Skin of body (tissue), 2 donors: Measurements from ENCODE around the gene LMLN. TPM values are rescaled to one million over a fixed set of nuclear protein-coding genes. Genes with fewer than 3 reads are reported as not detected.
"Not testable (repeated sequence)": the region's sequence is repeated elsewhere in the genome, so short reads cannot be mapped to it uniquely, and the experiment has no call there.

ENCODE experiments used
- DNase-seq: peaks from one replicate; lab custom pipeline; 2025; lab: John Stamatoyannopoulos, UW
- total RNA-seq: library from RNA; depleted of rRNA; stranded (reverse); fragments of >200 nt; gene quantifications from one replicate; pipeline ENCODE4 v1.2.3, GENCODE V29; 2014

LMLN gene, protein sequence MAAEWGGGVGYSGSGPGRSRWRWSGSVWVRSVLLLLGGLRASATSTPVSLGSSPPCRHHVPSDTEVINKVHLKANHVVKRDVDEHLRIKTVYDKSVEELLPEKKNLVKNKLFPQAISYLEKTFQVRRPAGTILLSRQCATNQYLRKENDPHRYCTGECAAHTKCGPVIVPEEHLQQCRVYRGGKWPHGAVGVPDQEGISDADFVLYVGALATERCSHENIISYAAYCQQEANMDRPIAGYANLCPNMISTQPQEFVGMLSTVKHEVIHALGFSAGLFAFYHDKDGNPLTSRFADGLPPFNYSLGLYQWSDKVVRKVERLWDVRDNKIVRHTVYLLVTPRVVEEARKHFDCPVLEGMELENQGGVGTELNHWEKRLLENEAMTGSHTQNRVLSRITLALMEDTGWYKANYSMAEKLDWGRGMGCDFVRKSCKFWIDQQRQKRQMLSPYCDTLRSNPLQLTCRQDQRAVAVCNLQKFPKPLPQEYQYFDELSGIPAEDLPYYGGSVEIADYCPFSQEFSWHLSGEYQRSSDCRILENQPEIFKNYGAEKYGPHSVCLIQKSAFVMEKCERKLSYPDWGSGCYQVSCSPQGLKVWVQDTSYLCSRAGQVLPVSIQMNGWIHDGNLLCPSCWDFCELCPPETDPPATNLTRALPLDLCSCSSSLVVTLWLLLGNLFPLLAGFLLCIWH
- total RNA-seq: 5.2 TPM

DNA sequence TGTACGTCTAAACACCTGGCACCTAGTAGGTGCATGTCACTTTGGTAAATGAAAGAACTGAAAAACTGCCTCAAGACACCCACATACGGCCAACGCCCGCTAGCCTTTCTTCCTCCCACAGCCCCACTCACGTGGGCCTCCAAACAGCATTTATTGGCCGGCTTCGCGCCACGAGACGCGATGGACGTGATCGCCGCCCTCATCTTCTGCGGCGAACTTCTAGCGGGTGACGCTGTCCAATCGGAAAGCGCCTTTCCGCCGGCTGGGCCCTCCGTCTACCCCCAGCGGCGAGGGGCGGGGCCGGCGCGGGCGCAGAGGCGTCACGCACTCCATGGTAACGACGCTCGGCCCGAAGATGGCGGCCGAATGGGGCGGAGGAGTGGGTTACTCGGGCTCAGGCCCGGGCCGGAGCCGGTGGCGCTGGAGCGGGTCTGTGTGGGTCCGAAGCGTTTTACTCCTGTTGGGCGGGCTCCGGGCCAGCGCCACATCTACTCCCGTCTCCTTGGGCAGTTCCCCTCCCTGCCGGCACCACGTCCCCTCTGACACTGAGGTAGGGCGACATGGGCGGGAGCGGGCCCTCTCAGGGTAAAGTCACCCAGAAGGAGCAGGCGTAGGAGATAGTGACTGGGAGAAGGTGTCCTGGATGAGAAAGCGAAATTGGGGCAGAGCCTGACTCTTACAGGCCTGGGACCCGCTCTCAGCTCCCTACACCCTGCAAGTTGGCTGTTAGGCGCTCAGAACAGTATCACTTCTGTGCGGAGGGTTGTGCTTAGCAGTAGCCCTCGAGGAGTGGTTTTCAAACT, at the start of gene LMLN:
Gene LMLN (plus strand): TSS at position 327 of the 803 bp plus-strand sequence. CDS start 29 bp downstream, at position 356.
- DNase-seq: peak; percentile 95

DNA sequence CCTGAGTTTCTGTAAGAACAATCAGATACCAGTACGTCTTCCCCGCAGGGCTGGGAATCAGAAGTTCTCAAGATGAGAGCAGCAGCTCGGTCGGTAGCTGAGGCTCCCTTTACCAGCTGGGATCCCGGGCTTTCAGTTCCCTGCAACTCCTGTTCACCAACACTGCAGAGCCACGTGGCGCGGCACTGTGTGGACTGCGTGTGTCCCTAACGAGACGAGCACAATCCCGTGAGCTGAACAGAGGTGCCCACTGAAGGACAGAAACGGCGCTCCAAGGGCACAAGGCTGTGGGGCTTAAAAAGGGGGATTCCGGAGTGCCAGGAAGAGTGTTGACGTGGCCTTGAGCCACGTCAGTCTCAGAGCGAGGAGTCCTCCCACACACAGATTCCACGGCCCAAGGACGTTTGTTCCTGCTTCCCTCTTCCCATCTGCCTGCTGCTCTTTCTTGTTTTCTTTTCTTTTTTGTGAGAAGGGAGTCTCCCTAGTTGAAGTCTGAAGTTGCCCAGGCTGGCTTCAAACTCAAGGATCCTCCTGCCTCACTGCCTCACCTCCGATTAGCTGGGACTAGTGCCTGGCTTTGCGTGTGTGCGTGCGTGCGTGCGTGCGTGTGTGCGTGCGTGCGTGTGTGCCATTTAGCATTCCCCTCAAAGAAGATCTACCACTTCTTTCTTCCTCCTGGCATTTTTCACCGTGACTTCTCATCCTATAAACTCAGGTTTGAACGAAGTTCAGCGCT, 47.1 kb upstream of the LMLN start:
- DNase-seq: no peak

DNA sequence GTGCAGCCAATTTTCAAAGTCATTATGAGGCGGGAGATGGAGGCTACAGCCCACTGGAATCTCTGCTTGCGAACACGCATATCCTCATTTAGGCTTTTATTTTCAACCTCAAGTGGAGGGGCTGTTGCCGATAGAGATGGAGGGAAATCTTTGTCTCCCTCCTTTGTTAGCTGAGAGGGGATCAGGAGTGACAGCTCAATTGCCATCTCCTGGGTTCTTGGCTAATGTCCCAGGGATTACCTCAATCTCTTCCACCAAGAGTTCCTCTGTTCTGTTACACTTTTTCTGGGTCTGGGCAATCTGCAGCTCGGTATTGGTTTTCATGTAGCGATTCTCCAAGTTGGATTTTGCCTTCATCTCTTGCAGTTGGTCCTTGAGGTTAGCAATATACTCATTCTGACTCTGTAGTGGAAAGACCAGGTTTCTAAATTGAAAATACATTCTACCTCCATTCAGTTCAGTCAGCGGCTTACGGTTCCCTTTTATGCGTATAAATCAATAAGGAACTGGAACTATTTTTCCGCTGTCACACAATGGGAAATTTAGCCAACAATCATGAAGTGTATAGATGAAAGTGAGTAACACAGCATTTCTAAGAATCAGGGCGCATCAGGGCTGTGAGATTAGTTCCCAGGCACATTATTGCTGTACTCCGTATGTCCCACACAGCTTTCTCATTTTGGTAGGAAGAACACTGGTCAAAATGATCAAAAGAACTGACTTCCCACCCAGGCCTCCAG, 46.2 kb upstream of the LMLN start:
- DNase-seq: no peak

DNA sequence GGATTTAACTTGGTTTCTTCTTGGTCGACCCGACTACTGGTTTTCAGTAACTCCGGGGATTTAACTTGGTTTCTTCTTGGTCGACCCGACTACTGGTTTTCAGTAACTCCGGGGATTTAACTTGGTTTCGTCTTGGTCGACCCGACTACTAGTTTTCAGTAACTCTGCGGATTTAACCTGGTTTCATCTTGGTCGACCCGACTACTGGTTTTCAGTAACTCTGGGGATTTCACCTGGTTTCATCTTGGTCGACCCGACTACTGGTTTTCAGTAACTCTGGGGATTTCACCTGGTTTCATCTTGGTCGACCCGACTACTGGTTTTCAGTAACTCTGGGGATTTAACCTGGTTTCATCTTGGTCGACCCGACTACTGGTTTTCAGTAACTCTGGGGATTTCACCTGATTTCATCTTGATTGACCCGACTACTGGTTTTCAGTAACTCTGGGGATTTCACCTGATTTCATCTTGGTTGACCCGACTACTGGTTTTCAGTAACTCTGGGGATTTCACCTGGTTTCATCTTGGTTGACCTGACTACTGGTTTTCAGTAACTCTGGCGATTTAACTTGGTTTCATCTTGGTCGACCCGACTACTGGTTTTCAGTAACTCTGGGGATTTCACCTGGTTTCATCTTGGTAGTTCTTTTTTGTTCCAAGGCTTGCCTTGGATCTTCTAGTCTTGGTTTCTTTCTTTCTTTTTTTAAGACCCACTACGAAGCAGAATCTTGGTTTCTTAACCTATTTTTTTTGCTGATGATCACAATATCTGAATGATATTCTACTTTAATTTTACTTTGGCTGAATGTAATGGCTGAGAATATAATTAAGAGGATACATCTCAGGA, 38.4 kb upstream of the LMLN start:
- not testable (repeated sequence) for DNase-seq

DNA sequence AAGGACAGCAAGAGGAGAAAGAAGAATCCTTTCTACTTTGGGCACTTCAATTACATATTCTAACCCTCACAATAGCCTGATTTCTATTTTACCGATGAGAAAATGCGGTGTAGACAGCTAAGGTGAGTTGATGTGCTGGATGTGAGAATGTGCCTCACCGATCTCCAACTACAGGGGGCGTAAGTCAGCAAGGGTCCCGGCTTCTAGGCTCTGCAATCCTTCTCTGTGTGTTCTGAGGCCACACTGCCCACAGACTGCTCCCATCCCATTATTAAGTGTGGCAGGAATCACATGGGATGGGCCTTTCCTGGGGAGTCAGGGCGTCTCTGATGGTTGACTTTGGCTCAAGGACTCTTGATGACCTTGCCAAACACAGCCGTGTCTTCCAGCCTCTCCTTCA, 33.6 kb upstream of the LMLN start:
- DNase-seq: no peak

DNA sequence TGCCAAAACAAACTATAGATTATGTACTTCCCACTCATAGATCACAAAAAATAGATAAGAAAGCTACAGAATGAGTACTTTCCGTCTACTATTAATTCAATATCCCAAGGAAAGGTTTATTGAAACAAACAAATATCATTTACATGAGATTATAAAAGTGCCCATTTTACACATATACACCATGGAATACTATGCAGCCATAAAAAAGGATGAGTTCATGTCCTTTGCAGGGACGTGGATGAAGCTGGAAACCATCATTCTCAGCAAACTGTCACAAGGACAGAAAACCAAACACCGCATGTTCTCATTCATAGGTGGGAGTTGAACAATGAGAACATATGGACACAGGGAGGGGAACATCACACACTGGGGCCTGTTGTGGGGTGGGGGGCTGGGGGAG, 32.4 kb upstream of the LMLN start:
- DNase-seq: not testable (repeated sequence)

DNA sequence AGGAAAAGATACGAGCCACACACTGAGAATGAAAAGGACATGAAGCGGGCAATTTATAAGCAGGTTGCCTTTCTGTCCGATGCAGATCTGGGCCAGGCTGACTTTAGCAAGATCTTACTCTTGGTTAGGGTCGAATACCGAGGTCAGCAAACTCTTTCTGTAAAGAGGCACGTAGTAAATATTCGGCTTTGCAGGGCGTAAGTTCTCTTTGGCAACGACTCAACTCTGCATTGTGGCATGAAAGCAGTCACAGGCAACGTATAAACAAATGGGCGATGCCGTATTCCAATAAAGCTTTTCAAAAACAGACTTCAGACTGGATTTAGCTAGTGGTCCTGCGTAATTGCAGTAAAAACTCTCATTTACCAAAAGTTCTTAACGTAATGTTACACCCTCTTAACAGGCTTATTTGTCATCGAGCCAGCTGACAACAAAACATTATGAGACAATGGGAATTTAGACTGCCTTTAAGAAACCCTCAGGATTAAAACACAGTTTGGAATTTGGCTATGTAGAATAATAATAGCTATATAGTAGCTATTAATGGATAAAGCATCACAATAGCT, 23.1 kb upstream of the LMLN start:
- DNase-seq: no peak

DNA sequence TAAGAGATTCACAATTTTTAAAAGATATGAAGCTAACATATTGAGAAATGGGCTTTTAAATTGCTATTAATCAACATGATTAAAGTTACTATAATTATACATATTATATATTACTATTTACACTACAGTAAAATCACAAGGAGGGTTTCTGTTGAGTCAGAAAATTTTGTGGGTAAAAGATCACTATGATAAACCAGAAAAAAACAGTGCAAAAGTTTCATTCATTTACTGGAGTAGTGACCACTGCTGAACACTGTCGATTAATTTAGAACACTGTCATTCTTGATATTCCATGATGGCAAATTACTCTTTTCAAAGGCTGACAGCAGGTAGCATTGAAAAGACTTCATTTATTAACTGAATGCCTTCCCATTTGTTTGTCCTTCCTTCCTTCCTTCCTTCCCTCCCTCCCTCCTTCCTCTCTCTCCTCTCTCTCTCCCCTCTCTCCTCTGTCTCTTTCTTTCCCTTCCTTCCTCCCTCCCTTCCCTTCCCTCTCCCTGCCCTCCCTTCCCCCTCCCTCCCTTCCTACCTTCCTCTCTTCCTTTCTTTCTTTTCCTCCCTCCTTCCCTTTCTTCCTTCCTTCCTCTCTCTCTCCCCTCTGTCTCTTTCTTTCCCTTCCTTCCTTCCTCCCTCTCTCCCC, 19.2 kb upstream of the LMLN start:
- DNase-seq: no peak

DNA sequence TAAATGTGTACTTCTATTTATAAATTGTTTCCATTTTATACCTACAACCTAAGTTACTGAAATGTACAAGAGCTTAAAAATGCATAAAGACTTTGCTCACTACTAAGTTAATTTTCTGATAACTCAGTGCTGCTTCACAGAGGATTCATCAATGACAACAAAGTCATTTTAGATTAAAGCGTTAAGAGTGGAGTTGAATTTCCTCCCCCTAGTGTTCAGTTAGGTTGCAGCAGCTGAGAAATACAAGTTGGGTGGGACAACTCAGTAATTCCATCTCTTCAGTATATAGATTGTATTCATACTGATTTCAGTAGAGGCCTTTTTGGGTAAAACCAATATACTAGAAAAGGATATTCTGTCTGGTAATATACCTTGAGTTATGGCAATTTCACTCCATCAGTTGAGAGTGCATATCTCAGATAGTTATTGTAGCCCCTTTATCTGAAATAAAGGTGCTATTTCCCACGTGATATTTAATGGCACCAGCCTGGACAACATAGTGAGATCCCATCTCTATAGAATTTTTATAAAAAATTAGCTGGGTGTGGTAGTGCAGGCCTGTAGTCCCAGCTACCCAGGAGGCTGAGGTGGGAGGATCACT, 17.0 kb upstream of the LMLN start:
- DNase-seq: peak; percentile 34

DNA sequence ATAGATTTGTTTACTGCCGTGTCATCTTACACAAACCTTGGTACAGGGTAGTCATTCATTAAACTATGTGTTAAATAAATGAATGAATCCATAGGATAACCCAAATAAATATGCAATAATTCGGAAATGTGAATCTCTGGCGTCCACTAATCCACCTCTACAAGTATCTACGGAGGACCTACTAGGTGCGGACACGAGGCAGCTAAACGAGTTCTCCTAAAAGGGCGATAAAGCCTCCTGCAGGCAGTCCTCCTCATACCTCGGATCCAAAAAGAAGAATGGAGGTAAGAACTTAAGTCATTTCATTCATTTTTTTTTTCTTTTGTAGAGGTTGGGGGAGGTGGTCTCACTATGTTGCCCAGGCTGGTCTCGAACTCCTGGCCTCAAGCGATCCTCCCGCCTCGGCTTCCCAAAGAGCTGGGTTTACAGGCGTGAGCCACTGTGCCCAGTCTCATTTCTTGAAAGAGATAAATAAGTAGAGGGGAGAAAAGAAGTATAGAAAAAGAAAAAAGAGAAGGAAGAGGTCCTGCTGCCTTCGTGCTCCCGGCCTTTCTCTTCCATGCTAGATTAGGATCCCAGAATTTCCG, 10.7 kb upstream of the LMLN start:
- no peak for DNase-seq

DNA sequence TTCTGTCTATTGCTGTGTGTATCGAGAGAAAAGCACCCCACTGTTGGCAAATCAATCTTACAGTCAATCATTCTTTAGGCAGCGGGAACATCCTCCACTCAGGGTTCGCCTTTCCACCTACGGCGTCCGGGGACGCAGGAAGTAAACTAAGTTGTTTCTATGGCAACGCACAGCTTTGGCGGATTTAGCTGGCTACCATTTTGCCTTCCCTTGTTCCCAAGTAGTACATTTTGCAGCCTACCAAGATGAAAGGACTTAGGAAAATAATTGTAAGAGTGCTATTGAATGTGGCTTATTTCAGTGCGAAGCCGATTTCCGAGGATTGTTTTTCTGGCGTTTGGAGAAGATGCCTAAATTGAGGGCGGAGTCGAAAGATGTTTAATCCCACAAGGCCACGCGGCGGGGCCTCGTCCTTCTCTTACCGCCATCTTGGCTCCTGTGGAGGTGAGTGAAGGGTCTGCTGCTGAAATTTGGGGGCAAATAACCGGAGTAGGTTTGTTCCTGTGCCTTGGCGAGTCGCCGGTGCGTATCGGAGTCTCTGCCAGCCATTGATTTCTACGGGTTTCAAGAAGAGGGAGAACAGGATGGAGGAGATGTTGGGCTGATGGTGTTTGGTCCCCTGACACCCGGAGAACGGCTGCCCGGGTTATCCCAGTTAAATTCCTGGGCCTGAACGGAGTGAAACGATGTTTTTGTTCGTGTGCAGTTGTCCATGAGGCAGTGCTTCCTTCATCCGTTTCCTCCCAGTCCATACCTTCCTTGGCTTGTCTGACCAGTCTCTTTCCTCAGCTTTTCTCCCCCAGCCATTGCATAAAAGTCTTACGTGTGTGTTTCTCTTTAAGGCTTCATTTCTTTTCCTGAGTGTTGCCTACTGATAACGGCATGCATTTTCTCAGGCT, 10.0 kb upstream of the LMLN start, which contains the start of gene RPL35A:
Gene RPL35A (plus strand): TSS at position 413 of the 899 bp plus-strand sequence. CDS start 778 bp downstream, outside the sequence.
- DNase-seq: peak; percentile 99

DNA sequence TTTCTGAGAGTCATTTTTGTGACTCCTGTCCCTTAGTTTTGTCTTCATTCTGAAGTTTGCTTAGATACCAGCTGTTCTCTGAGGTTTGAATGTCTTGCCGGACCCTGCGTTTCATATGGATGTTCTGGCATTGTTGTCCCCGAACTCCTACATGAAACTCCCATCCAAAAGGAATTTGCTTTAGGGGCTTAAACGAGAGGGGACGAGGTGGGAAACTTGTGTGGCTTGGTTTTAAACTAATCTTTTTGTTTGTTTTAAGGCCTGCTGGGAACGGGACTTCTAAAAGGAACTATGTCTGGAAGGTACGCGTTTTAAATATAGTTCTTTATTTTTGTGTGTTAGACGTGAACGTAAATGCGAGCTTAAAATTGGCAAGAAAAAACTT, 9.3 kb upstream of the LMLN start:
- DNase-seq: no peak

DNA sequence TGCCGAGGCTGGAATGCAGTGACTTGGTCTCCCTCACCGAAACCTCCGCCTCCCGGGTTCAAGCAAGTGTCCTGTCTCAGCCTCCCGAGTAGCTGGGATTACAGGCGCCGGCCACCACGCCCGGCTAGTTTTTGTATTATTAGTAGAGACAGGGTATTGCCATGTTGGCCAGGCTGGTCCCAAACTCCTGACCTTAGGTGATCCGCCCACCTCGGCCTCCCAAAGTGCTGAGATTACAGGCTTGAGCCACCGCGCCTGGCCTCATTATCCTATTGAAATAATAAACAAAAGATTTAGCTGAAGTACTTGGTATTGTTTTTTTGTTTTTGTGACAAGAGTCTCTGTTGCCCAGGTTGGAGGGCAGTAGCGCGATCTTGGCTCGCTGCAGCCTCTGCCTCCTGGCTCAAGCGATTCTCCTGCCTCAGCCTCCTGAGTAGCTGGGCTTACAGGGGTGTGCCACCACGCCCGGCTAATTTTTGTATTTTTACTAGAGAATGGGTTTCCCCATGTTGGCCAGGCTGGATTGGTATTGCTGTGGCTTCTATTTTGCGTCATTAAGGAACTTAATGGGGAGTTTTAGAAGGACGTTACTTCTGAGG, 8.5 kb upstream of the LMLN start:
- DNase-seq: no peak

DNA sequence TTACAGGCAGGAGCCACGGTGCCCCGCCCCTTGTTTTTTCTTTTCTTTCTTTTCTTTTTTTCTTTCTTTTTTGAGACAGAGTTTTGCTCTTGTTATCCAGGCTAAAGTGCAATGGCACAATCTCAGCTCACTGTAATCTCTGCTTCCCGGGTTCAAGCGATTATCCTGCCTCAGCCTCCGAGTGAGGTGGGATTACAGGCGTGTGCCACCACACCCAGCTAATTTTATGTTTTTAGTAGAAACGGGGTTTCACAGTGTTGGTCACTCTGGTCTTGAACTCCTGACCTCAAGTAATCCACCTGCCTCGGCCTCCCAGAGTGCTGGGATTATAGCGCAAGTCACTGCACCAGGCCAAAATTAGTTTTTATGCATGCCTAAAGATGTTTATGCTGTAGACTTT, 7.6 kb upstream of the LMLN start:
- DNase-seq: no peak

DNA sequence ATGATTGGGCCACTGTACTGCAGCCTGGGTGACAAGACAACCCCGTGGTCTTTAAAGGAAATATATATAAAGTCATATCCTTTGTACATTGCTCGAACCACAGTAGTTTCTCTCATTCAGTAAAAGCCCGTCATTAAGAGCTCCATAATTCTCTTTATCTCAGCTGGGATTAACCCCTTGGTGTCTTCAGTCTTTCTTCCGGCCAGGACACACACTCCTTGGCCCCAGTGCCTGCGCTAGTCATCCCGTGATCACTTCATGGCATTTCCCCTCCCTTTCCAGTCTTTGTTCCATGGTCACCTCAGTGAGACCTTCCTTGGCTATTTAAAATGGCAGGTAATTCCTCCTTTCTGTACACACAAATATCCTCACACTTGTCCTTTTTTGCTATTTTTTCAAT, 6.7 kb upstream of the LMLN start:
- no peak for DNase-seq

DNA sequence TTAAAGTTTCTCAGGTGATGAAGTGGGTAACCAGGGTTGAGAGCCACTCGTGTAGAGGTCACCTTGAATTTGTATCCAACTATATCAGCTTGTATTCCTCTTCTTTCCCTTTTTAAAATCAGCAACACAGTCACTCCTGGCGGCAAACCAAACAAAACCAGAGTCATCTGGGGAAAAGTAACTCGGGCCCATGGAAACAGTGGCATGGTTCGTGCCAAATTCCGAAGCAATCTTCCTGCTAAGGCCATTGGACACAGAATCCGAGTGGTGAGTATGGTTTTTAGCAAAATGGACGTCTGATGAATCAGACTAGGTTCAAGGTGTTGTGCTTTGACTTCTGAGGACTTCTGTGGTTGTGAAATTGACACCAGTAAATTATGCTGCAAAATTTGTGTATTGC, 6.1 kb upstream of the LMLN start:
- DNase-seq: no peak
